PFSK-1 (cell line): Measurements from ENCODE around the gene ZNF717.

ENCODE experiments used
- POLR2AphosphoS5 ChIP-seq: IDR thresholded peaks from 2 replicates; pipeline ENCODE4 v1.6.1; 2012; ENCODE audit warnings: low read depth, mild to moderate bottlenecking, control low read depth, low read length, moderate library complexity
- REST ChIP-seq, 2 experiments: IDR thresholded peaks; 2 replicates each; pipeline versions ENCODE4 v1.6.1 to v1.8.0; 2011 to 2012; ENCODE audit warnings: low read depth in 2 of 2, low read length in 2 of 2, control low read depth in 1 of 2, inconsistent platforms in 1 of 2, mild to moderate bottlenecking in 1 of 2, moderate library complexity in 1 of 2; ENCODE audit not compliant: insufficient read depth in 1 of 2
- TAF1 ChIP-seq: IDR thresholded peaks from 2 replicates; pipeline ENCODE4 v1.6.1; 2012; ENCODE audit warnings: low read length, control low read depth, borderline replicate concordance; ENCODE audit not compliant: insufficient read depth

GRCh38 chr3:75727985-75728384 is 57.4 kb downstream of the ZNF717 start:
- TF ChIP-seq POLR2AphosphoS5 (no peak), TAF1 (no peak), REST (IDR thresholded peaks at IDR 0.05; ENCODE audit: insufficient read depth in 1 of 2, low read depth in 2 of 2, low read length in 2 of 2) (no peak)
